K562 (cell line): ENCODE data around the gene PDE6B. TPM values are rescaled to one million over a fixed set of nuclear protein-coding genes. Genes with fewer than 3 reads are reported as not detected.

Experiments used
- ERF ChIP-seq: fragments of 450-650 bp; formaldehyde crosslinking; IDR thresholded peaks from 2 replicates; pipeline ENCODE4 v1.4.0; 2020; ENCODE audit warnings: mild to moderate bottlenecking, mixed read lengths
- EZH2 ChIP-seq: IDR thresholded peaks from 2 replicates; pipeline ENCODE4 v1.6.1; 2012; ENCODE audit warnings: low read depth, mild to moderate bottlenecking, inconsistent platforms, low read length, borderline replicate concordance
- HNRNPLL ChIP-seq: fragments of 200-400 bp; formaldehyde crosslinking; IDR thresholded peaks from 2 replicates; pipeline ENCODE4 v1.6.1; 2017; ENCODE audit warnings: low read length, low read depth, mild to moderate bottlenecking; ENCODE audit not compliant: poor library complexity, severe bottlenecking
- HOXB6 ChIP-seq: fragments of 250-450 bp; sonication (Bioruptor Pico); IDR thresholded peaks from 2 replicates; pipeline ENCODE4 v1.5.1; 2022; ENCODE audit warnings: mild to moderate bottlenecking, borderline replicate concordance
- HSF4 ChIP-seq: fragments of 250-450 bp; sonication (Bioruptor Pico); IDR thresholded peaks from 2 replicates; pipeline ENCODE4 v2.1.2; 2022; ENCODE audit warnings: mild to moderate bottlenecking, moderate library complexity, borderline replicate concordance
- ILF3 ChIP-seq: fragments of 450-650 bp; IDR thresholded peaks from 2 replicates; pipeline ENCODE4 v1.6.1; 2018; ENCODE audit warnings: antibody characterized with exemption, mild to moderate bottlenecking, moderate library complexity, borderline replicate concordance
- MYBL2 ChIP-seq, 2 experiments: fragments of 450-650 bp in 1 of 2; sonication (generic) in 1 of 2; formaldehyde crosslinking in 1 of 2; IDR thresholded peaks; 2 replicates each; pipeline versions ENCODE4 v1.6.1 to v1.8.1; 2017 to 2022; ENCODE audit warnings: borderline replicate concordance in 1 of 2, inconsistent platforms in 1 of 2, low read depth in 1 of 2, mild to moderate bottlenecking in 1 of 2, missing genetic modification reagents in 1 of 2, moderate library complexity in 1 of 2
- PHF20 ChIP-seq: fragments of 450-650 bp; IDR thresholded peaks from 2 replicates; pipeline ENCODE4 v1.6.1; 2018; ENCODE audit not compliant: partially characterized antibody
- POLR2AphosphoS5 ChIP-seq: IDR thresholded peaks from 2 replicates; pipeline ENCODE4 v1.6.1; 2011; ENCODE audit warnings: mild to moderate bottlenecking, low read depth, low read length, moderate library complexity; ENCODE audit not compliant: control insufficient read depth, insufficient read depth
- RBFOX2 ChIP-seq: fragments of 200-400 bp; formaldehyde crosslinking; IDR thresholded peaks from 2 replicates; pipeline ENCODE4 v1.6.1; 2017; ENCODE audit warnings: low read depth, mild to moderate bottlenecking, low read length, moderate library complexity
- RBM17 ChIP-seq: fragments of 200-400 bp; formaldehyde crosslinking; IDR thresholded peaks from 2 replicates; pipeline ENCODE4 v1.6.1; 2017; ENCODE audit warnings: low read depth, mild to moderate bottlenecking, low read length, borderline replicate concordance
- RFX5 ChIP-seq: IDR thresholded peaks from 2 replicates; pipeline ENCODE4 v1.6.1; 2011; ENCODE audit warnings: low read depth, mild to moderate bottlenecking, improper control_type of control experiment, low read length
- TAF9B ChIP-seq: fragments of 450-650 bp; IDR thresholded peaks from 2 replicates; pipeline ENCODE4 v1.6.1; 2018; ENCODE audit warnings: mild to moderate bottlenecking; ENCODE audit not compliant: partially characterized antibody
- TCFL5 ChIP-seq: fragments of 250-450 bp; sonication (Bioruptor Pico); conservative IDR thresholded peaks from 2 replicates; pipeline ENCODE4 v1.6.1; 2021; ENCODE audit warnings: mild to moderate bottlenecking, moderate library complexity, matching md5 sums
- TFAP4 ChIP-seq: sonication (generic); formaldehyde crosslinking; IDR thresholded peaks from 2 replicates; pipeline ENCODE4 v1.8.0; 2022; ENCODE audit warnings: missing genetic modification reagents, mild to moderate bottlenecking, moderate library complexity, borderline replicate concordance
- ZBTB9 ChIP-seq: fragments of 450-650 bp; formaldehyde crosslinking; IDR thresholded peaks from 2 replicates; pipeline ENCODE4 v1.4.0; 2020; ENCODE audit warnings: mild to moderate bottlenecking, moderate library complexity
- ZFPM2 ChIP-seq: fragments of 250-450 bp; sonication (Bioruptor Pico); IDR thresholded peaks from 2 replicates; pipeline ENCODE4 v1.5.1; 2022; ENCODE audit warnings: mild to moderate bottlenecking
- ZNF347 ChIP-seq: fragments of 450-650 bp; formaldehyde crosslinking; IDR thresholded peaks from 2 replicates; pipeline ENCODE4 v1.4.0; 2020; ENCODE audit warnings: low read depth, mild to moderate bottlenecking, moderate library complexity
- ZNF41 ChIP-seq: fragments of 250-450 bp; sonication (Bioruptor Pico); conservative IDR thresholded peaks from 2 replicates; pipeline ENCODE4 v1.4.0; 2020; ENCODE audit warnings: mild to moderate bottlenecking
- polyA plus RNA-seq, 8 experiments: library from polyadenylated mRNA; depleted of rRNA in 4 of 8; stranded (reverse) in 5 of 8; unstranded in 3 of 8; fragments of >200 nt; fragmentation: Nextera tagmentation in 2 of 8; fragmentation: Illumina TruSeq in 1 of 8; extraction: Ambion mirVana in 2 of 8; extraction: Trizol in 1 of 8; gene quantifications; 2 replicates each; pipeline versions ENCODE4 v1.2.1 to v1.2.3, GENCODE V29; 2011 to 2014; ENCODE audit warnings: inconsistent platforms in 1 of 8, missing spikeins in 1 of 8
- total RNA-seq, 7 experiments: library from RNA; depleted of rRNA in 6 of 7; stranded (reverse); fragments of >200 nt in 6 of 7; fragmentation: Illumina TruSeq in 2 of 7; extraction: Trizol in 2 of 7; gene quantifications; 2 replicates each; pipeline versions ENCODE4 v1.2.1 to v1.2.3, GENCODE V29; 2011 to 2021; ENCODE audit warnings: low replicate concordance in 1 of 7
- TF ChIP-seq, protein P1 (sequence below): sonication (generic); formaldehyde crosslinking; IDR thresholded peaks from 2 replicates; pipeline ENCODE4 v1.8.1; 2023; ENCODE audit warnings: mild to moderate bottlenecking, missing genetic modification reagents
- TF ChIP-seq, protein P2 (sequence below): fragments of 250-450 bp; sonication (Bioruptor Pico); IDR thresholded peaks from 2 replicates; pipeline ENCODE4 v1.4.0; 2020; ENCODE audit warnings: mild to moderate bottlenecking, moderate library complexity

Gene PDE6B
- total and polyA plus RNA-seq, 9 of the 15 experiments (the other 6 are each of a cell fraction or from before 2014, with no cell fraction given): 0.04 TPM; not detected in 8

- no peak for TF ChIP-seq ILF3
- no peak for TF ChIP-seq RFX5
- no peak for TF ChIP-seq MYBL2 (IDR thresholded peaks at IDR 0.05; ENCODE audit: low read depth)
- no peak for TF ChIP-seq MYBL2 (CRISPR knock-in tag; IDR thresholded peaks at IDR 0.05; ENCODE audit: borderline replicate concordance)
- no peak for TF ChIP-seq HSF4 (CRISPR knock-in tag)
- TF ChIP-seq HOXB6: no peak
- TF ChIP-seq ERF (CRISPR knock-in tag): no peak
- TF ChIP-seq POLR2AphosphoS5: no peak
- no peak for TF ChIP-seq TAF9B
- no peak for TF ChIP-seq EZH2
- no peak for TF ChIP-seq ZBTB9 (CRISPR knock-in tag)
- TF ChIP-seq ZNF41 (CRISPR knock-in tag): no peak
- TF ChIP-seq, protein P1, sequence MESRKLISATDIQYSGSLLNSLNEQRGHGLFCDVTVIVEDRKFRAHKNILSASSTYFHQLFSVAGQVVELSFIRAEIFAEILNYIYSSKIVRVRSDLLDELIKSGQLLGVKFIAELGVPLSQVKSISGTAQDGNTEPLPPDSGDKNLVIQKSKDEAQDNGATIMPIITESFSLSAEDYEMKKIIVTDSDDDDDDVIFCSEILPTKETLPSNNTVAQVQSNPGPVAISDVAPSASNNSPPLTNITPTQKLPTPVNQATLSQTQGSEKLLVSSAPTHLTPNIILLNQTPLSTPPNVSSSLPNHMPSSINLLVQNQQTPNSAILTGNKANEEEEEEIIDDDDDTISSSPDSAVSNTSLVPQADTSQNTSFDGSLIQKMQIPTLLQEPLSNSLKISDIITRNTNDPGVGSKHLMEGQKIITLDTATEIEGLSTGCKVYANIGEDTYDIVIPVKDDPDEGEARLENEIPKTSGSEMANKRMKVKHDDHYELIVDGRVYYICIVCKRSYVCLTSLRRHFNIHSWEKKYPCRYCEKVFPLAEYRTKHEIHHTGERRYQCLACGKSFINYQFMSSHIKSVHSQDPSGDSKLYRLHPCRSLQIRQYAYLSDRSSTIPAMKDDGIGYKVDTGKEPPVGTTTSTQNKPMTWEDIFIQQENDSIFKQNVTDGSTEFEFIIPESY (CRISPR knock-in tag): no peak
- no peak for TF ChIP-seq HNRNPLL
- TF ChIP-seq, protein P2, sequence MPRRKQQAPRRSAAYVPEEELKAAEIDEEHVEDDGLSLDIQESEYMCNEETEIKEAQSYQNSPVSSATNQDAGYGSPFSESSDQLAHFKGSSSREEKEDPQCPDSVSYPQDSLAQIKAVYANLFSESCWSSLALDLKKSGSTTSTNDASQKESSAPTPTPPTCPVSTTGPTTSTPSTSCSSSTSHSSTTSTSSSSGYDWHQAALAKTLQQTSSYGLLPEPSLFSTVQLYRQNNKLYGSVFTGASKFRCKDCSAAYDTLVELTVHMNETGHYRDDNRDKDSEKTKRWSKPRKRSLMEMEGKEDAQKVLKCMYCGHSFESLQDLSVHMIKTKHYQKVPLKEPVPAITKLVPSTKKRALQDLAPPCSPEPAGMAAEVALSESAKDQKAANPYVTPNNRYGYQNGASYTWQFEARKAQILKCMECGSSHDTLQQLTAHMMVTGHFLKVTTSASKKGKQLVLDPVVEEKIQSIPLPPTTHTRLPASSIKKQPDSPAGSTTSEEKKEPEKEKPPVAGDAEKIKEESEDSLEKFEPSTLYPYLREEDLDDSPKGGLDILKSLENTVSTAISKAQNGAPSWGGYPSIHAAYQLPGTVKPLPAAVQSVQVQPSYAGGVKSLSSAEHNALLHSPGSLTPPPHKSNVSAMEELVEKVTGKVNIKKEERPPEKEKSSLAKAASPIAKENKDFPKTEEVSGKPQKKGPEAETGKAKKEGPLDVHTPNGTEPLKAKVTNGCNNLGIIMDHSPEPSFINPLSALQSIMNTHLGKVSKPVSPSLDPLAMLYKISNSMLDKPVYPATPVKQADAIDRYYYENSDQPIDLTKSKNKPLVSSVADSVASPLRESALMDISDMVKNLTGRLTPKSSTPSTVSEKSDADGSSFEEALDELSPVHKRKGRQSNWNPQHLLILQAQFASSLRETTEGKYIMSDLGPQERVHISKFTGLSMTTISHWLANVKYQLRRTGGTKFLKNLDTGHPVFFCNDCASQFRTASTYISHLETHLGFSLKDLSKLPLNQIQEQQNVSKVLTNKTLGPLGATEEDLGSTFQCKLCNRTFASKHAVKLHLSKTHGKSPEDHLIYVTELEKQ (CRISPR knock-in tag): no peak
- TF ChIP-seq PHF20: no peak
- TF ChIP-seq ZFPM2 (CRISPR knock-in tag): no peak
- no peak for TF ChIP-seq ZNF347 (CRISPR knock-in tag)
- peak; percentile 33; the same call in 1 of the 2 replicates for TF ChIP-seq TFAP4 (CRISPR knock-in tag)
- peak; percentile 62 for TF ChIP-seq RBFOX2
- no peak for TF ChIP-seq TCFL5 (CRISPR knock-in tag)
- TF ChIP-seq RBM17: no peak
- TF ChIP-seq, all 486 proteins: peak for 25
Measured at GRCh38 chr4:588351-588849, 37.0 kb upstream of the PDE6B start (continued).
